Chondrocyte (in vitro differentiated cells): Measurements from ENCODE around the gene GJC1. TPM values are rescaled to one million over a fixed set of nuclear protein-coding genes. Genes with fewer than 3 reads are reported as not detected.

ENCODE experiments used
- DNase-seq: peaks from one replicate; pipeline ENCODE4 v3.0.0; 2021; ENCODE audit warnings: mixed read lengths, low spot score
- H3K27ac Mint-ChIP-seq: one replicate; pipeline ENCODE4 v1.8.0; 2021; ENCODE audit warnings: mild to moderate bottlenecking, moderate library complexity, mixed read lengths; ENCODE audit not compliant: unreplicated experiment
- H3K27me3 Mint-ChIP-seq: 2 replicates; pipeline ENCODE4 v1.8.0; 2021; ENCODE audit warnings: low read depth, mixed read lengths
- H3K36me3 Mint-ChIP-seq: 2 replicates; pipeline ENCODE4 v1.8.0; 2021; ENCODE audit warnings: low read depth, mixed read lengths
- H3K4me1 Mint-ChIP-seq: 2 replicates; pipeline ENCODE4 v1.8.0; 2021; ENCODE audit warnings: low read depth, mild to moderate bottlenecking, mixed read lengths
- H3K4me3 Mint-ChIP-seq: one replicate; pipeline ENCODE4 v1.8.0; 2021; ENCODE audit warnings: mild to moderate bottlenecking, moderate library complexity, mixed read lengths; ENCODE audit not compliant: unreplicated experiment
- H3K9me3 Mint-ChIP-seq: 2 replicates; pipeline ENCODE4 v1.8.0; 2021; ENCODE audit warnings: low read depth, mixed read lengths
- CTCF ChIP-seq: fragments of 200-600 bp; sonication (generic); IDR thresholded peaks from 2 replicates; pipeline ENCODE4 v1.5.0; 2021; ENCODE audit warnings: antibody characterized with exemption, mild to moderate bottlenecking, moderate library complexity
- total RNA-seq: library from RNA; stranded (reverse); gene quantifications from 3 replicates; pipeline ENCODE4 v1.2.1, GENCODE V29; 2021

Gene GJC1
- total RNA-seq, 1 donor from 2014 or later = 50.5 TPM

- H3K27me3 Mint-ChIP-seq = no peaks in the 10 kb centered on the region
- no peaks in the 10 kb centered on the region for H3K4me1 Mint-ChIP-seq
- TF ChIP-seq CTCF = no peak
- peaks cover 50% of the 10 kb centered on the region for H3K36me3 Mint-ChIP-seq
- no peak overlapping the region for H3K4me3 Mint-ChIP-seq
- no peak for DNase-seq
- H3K27ac Mint-ChIP-seq = no peak overlapping the region
- no peaks in the 10 kb centered on the region for H3K9me3 Mint-ChIP-seq
Measured at GRCh38 chr17:44854192-44854591, 24.1 kb upstream of the GJC1 start.

- TF ChIP-seq CTCF = no peak
- Mint-ChIP-seq H3K4me1 (peaks cover 11% of the 10 kb centered on the region), H3K9me3 (no peaks in the 10 kb centered on the region), H3K27me3 (no peaks in the 10 kb centered on the region), H3K27ac (no peak overlapping the region), H3K4me3 (no peak overlapping the region), H3K36me3 (peaks cover 39% of the 10 kb centered on the region)
- DNase-seq = no peak
Measured at GRCh38 chr17:44850612-44851011, 20.5 kb upstream of the GJC1 start.

GRCh38 chr17:44850025-44850424 is 19.9 kb upstream of the GJC1 start:
- H3K36me3 Mint-ChIP-seq = peaks cover 39% of the 10 kb centered on the region
- no peak for DNase-seq
- H3K27me3 Mint-ChIP-seq = no peaks in the 10 kb centered on the region
- H3K4me1 Mint-ChIP-seq = peaks cover 11% of the 10 kb centered on the region
- no peak overlapping the region for H3K27ac Mint-ChIP-seq
- H3K9me3 Mint-ChIP-seq = no peaks in the 10 kb centered on the region
- H3K4me3 Mint-ChIP-seq = no peak overlapping the region
- TF ChIP-seq CTCF = no peak

- no peak for DNase-seq
- TF ChIP-seq CTCF = no peak
- no peaks in the 10 kb centered on the region for H3K27me3 Mint-ChIP-seq
- no peak overlapping the region for H3K27ac Mint-ChIP-seq
- no peak overlapping the region for H3K4me3 Mint-ChIP-seq
- H3K36me3 Mint-ChIP-seq = peaks cover 30% of the 10 kb centered on the region
- no peaks in the 10 kb centered on the region for H3K9me3 Mint-ChIP-seq
- peaks cover 20% of the 10 kb centered on the region for H3K4me1 Mint-ChIP-seq
Measured at GRCh38 chr17:44848961-44849489, 18.9 kb upstream of the GJC1 start.

- no peak overlapping the region for H3K4me3 Mint-ChIP-seq
Measured at GRCh38 chr17:44848257-44848795, 18.2 kb upstream of the GJC1 start.

More at GRCh38 chr17:44848257-44848795, 18.2 kb upstream of the GJC1 start:
- peaks cover 24% of the 10 kb centered on the region for H3K4me1 Mint-ChIP-seq
- no peaks in the 10 kb centered on the region for H3K27me3 Mint-ChIP-seq
- no peak overlapping the region for H3K27ac Mint-ChIP-seq
- no peaks in the 10 kb centered on the region for H3K9me3 Mint-ChIP-seq
- H3K36me3 Mint-ChIP-seq = peaks cover 23% of the 10 kb centered on the region
- DNase-seq = no peak
- no peak for TF ChIP-seq CTCF
